Stomach (tissue), 4 donors: Measurements from ENCODE around the gene L3MBTL4.

Source experiments
- CTCF ChIP-seq, 7 experiments: fragments of 450-650 bp in 4 of 7; fragments of 200-600 bp in 3 of 7; sonication (generic) in 3 of 7; IDR thresholded peaks; one replicate each; pipeline ENCODE4 v1.5.1; 2016 to 2019; ENCODE audit warnings: antibody characterized with exemption in 7 of 7, control low read depth in 2 of 7, mild to moderate bottlenecking in 1 of 7
- POLR2A ChIP-seq, 4 donors: fragments of 450-650 bp; IDR thresholded peaks; one replicate each; pipeline ENCODE4 v1.6.1; 2016; ENCODE audit warnings: antibody characterized with exemption in 4 of 4, control low read depth in 2 of 4, mild to moderate bottlenecking in 1 of 4, moderate library complexity in 1 of 4
- POLR2AphosphoS5 ChIP-seq, 3 donors: sonication (generic); formaldehyde crosslinking; IDR thresholded peaks; one replicate each; pipeline ENCODE4 v1.6.1; 2016; ENCODE audit warnings: antibody characterized with exemption in 3 of 3

GRCh38 chr18:6161549-6161948 lies 253.2 kb downstream of the L3MBTL4 start:
- TF ChIP-seq CTCF (IDR thresholded peaks at IDR 0.05), result no peak
- TF ChIP-seq POLR2A (IDR thresholded peaks at IDR 0.05), result no peak
- no peak for TF ChIP-seq POLR2AphosphoS5 (IDR thresholded peaks at IDR 0.05)
